GM12873 (cell line): Measurements from ENCODE around the gene PTPRN2.

Source experiments
- TF ChIP-seq, protein P1 (sequence below): IDR thresholded peaks from 2 replicates; pipeline ENCODE4 v1.5.1; 2012; ENCODE audit warnings: low read depth, mild to moderate bottlenecking, moderate library complexity, low read length, control low read depth; ENCODE audit not compliant: insufficient read depth; ENCODE audit errors: missing control alignments

PTPRN2 gene

GRCh38 chr7:157717211-157718174 is 870.1 kb downstream of the PTPRN2 start:
- TF ChIP-seq, protein P1, sequence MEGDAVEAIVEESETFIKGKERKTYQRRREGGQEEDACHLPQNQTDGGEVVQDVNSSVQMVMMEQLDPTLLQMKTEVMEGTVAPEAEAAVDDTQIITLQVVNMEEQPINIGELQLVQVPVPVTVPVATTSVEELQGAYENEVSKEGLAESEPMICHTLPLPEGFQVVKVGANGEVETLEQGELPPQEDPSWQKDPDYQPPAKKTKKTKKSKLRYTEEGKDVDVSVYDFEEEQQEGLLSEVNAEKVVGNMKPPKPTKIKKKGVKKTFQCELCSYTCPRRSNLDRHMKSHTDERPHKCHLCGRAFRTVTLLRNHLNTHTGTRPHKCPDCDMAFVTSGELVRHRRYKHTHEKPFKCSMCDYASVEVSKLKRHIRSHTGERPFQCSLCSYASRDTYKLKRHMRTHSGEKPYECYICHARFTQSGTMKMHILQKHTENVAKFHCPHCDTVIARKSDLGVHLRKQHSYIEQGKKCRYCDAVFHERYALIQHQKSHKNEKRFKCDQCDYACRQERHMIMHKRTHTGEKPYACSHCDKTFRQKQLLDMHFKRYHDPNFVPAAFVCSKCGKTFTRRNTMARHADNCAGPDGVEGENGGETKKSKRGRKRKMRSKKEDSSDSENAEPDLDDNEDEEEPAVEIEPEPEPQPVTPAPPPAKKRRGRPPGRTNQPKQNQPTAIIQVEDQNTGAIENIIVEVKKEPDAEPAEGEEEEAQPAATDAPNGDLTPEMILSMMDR = no peak

DNA sequence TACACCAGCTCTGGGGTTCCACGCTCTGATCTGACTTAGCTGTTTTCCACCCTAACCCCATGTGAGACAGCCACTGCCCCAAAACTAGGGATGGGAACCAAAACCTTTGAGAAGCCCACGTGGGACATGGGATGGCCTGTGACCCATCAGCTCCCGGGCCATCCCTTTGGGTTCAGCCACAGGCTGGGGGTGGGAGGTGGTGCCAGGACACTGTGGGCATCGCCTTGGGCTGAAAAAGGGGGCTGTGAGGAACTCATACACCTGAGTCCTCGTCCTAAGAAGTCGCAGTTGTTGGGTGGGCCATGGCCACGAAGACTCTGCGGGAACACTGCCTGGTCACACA is 871.7 kb downstream of the PTPRN2 start:
- TF ChIP-seq, protein P1 = no peak

GRCh38 chr7:157715071-157715937 is 872.3 kb downstream of the PTPRN2 start:
- TF ChIP-seq, protein P1 = no peak

DNA sequence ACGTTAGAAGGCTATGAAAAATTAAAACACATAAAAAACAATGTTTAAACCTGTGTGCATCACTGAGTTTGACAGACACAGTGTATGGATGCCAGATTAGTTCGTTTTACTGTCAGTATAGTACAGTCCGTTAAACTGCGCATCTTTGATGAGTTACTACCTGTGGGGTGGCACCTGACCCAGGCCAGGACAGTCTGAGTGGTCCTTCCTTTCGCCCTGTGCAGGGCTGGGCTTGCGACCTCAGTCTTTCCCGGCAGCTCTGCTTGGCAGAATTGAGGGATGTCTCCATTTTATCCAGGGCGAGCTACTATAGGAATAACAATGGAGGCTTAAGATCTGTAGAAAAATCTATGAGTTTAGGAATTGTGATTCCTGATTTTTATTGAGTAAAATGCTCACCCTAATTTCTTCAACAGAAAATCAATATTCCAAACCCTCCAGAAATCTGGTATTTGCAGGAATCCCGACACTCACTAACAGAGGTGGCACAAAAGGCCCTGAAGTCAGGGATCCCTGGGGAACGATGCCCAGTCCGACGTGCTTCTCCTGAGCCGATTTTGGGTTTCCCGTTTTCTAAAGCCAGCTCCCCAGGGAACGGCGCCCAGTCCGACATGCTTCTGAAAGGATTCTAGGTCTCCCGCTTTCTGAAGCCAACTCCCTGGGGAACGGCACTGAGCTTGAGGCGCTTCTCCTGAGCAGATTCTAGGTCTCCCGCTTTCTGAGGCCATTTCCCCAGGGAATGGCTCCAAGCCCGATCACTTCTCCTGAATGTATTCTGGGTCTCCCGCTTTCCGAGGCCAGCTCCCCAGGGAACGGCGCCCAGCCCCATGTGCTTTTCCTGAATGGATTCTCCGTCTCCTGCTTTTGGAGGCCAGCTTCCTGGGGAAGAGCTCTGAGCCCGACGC is 873.2 kb downstream of the PTPRN2 start:
- TF ChIP-seq, protein P1 = no peak

DNA sequence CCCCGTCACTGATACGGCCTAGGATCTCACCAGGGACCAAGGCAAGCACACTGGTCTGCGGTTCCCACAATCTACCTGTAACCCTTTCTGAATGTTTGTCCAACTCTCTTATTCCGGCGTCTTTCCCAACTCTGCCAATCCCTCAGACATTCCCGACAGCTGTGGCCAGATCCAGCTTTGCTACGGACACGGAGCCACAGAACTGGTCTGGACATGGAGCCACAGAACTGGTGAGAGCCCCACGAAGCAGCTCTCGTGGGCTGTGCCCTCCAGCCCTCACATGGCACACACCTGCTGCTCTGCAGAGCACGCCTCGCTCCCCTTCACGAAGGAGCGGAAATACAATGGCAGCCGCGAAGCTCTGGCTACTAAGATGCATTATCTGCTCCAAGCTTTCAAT is 874.0 kb downstream of the PTPRN2 start:
- TF ChIP-seq, protein P1 = no peak

GRCh38 chr7:157712666-157713235 is 874.9 kb downstream of the PTPRN2 start:
- TF ChIP-seq, protein P1 = no peak
